Trophoblast cell (in vitro differentiated cells and primary cell): Measurements from ENCODE around the gene FAAP100.

Experiments
- DNase-seq, 2 donors: peaks; one replicate each; pipeline ENCODE4 v3.0.0-alpha.2; 2016
- H2AFZ ChIP-seq: 2 replicates; pipeline ENCODE4 v1.6.1; 2013; ENCODE audit warnings: low read length, moderate library complexity, mild to moderate bottlenecking; ENCODE audit not compliant: insufficient read depth, poor library complexity
- H2AK5ac ChIP-seq: 2 replicates; pipeline ENCODE4 v1.6.1; 2013; ENCODE audit warnings: mild to moderate bottlenecking, low read length
- H2BK120ac ChIP-seq: 2 replicates; pipeline ENCODE4 v1.6.1; 2013; ENCODE audit warnings: low read length, mild to moderate bottlenecking, moderate library complexity; ENCODE audit not compliant: insufficient read depth, poor library complexity
- H2BK12ac ChIP-seq: 2 replicates; pipeline ENCODE4 v1.6.1; 2013; ENCODE audit warnings: mild to moderate bottlenecking, low read length, moderate library complexity
- H2BK5ac ChIP-seq: 2 replicates; pipeline ENCODE4 v1.6.1; 2013; ENCODE audit warnings: low read length, low read depth, moderate library complexity, mild to moderate bottlenecking; ENCODE audit not compliant: poor library complexity
- H3K14ac ChIP-seq: 2 replicates; pipeline ENCODE4 v1.6.1; 2013; ENCODE audit warnings: mild to moderate bottlenecking, low read length
- H3K18ac ChIP-seq: 2 replicates; pipeline ENCODE4 v1.6.1; 2013; ENCODE audit warnings: mild to moderate bottlenecking, low read length
- H3K23ac ChIP-seq: 2 replicates; pipeline ENCODE4 v1.6.1; 2013; ENCODE audit warnings: low read length
- H3K27ac ChIP-seq: 2 replicates; pipeline ENCODE4 v1.5.1; 2013; ENCODE audit warnings: low read depth, mild to moderate bottlenecking, inconsistent platforms, low read length, moderate library complexity
- H3K27me3 ChIP-seq: 2 replicates; pipeline ENCODE4 v1.6.1; 2013; ENCODE audit warnings: inconsistent platforms, mild to moderate bottlenecking, low read length, moderate library complexity; ENCODE audit not compliant: insufficient read depth
- H3K36me3 ChIP-seq, 2 experiments: 1 replicate in 1 of 2; 2 replicates in 1 of 2; pipeline ENCODE4 v1.6.1; 2013; ENCODE audit warnings: low read length in 2 of 2, mild to moderate bottlenecking in 2 of 2, moderate library complexity in 1 of 2; ENCODE audit not compliant: insufficient read depth in 2 of 2, control insufficient read depth in 1 of 2
- H3K4ac ChIP-seq: 2 replicates; pipeline ENCODE4 v1.6.1; 2013; ENCODE audit warnings: low read depth, mild to moderate bottlenecking, low read length, moderate library complexity
- H3K4me1 ChIP-seq, 2 experiments: 1 replicate in 1 of 2; 2 replicates in 1 of 2; pipeline ENCODE4 v1.6.1; 2013; ENCODE audit warnings: low read length in 2 of 2, mild to moderate bottlenecking in 2 of 2, moderate library complexity in 1 of 2; ENCODE audit not compliant: insufficient read depth in 2 of 2, control insufficient read depth in 1 of 2
- H3K4me2 ChIP-seq: 2 replicates; pipeline ENCODE4 v1.6.1; 2013; ENCODE audit warnings: inconsistent platforms, mild to moderate bottlenecking, low read length, moderate library complexity
- H3K4me3 ChIP-seq: 2 replicates; pipeline ENCODE4 v1.5.1; 2013; ENCODE audit warnings: mild to moderate bottlenecking, low read depth, low read length, inconsistent platforms
- H3K79me1 ChIP-seq: one replicate; pipeline ENCODE4 v1.6.1; 2013; ENCODE audit warnings: low read length
- H3K79me2 ChIP-seq: 2 replicates; pipeline ENCODE4 v1.6.1; 2013; ENCODE audit warnings: low read length, mild to moderate bottlenecking; ENCODE audit not compliant: control insufficient read depth, insufficient read depth, poor library complexity
- H3K9ac ChIP-seq: 2 replicates; pipeline ENCODE4 v1.6.1; 2013; ENCODE audit warnings: mild to moderate bottlenecking, low read length
- H3K9me3 ChIP-seq: 2 replicates; pipeline ENCODE4 v1.6.1; 2013; ENCODE audit warnings: low read depth, mild to moderate bottlenecking, control low read depth, inconsistent platforms, low read length; ENCODE audit not compliant: insufficient read depth
- H4K12ac ChIP-seq: 2 replicates; pipeline ENCODE4 v1.6.1; 2013; ENCODE audit warnings: low read depth, mild to moderate bottlenecking, low read length, moderate library complexity
- H4K8ac ChIP-seq: 2 replicates; pipeline ENCODE4 v1.6.1; 2013; ENCODE audit warnings: low read depth, mild to moderate bottlenecking, low read length, moderate library complexity
- H4K91ac ChIP-seq: one replicate; pipeline ENCODE4 v1.6.1; 2013; ENCODE audit warnings: low read depth, mild to moderate bottlenecking, low read length, moderate library complexity
- WGBS: extraction: QIAGEN DNeasy Blood & Tissue Kit; methylation state at CpG from one replicate; pipeline ENCODE4 v1.1.7; 2013; ENCODE audit warnings: missing lambda C conversion rate; ENCODE audit not compliant: insufficient read length, insufficient coverage; ENCODE audit errors: extremely low coverage; 5-methylcytosine and 5-hydroxymethylcytosine counted together

Gene FAAP100

DNA sequence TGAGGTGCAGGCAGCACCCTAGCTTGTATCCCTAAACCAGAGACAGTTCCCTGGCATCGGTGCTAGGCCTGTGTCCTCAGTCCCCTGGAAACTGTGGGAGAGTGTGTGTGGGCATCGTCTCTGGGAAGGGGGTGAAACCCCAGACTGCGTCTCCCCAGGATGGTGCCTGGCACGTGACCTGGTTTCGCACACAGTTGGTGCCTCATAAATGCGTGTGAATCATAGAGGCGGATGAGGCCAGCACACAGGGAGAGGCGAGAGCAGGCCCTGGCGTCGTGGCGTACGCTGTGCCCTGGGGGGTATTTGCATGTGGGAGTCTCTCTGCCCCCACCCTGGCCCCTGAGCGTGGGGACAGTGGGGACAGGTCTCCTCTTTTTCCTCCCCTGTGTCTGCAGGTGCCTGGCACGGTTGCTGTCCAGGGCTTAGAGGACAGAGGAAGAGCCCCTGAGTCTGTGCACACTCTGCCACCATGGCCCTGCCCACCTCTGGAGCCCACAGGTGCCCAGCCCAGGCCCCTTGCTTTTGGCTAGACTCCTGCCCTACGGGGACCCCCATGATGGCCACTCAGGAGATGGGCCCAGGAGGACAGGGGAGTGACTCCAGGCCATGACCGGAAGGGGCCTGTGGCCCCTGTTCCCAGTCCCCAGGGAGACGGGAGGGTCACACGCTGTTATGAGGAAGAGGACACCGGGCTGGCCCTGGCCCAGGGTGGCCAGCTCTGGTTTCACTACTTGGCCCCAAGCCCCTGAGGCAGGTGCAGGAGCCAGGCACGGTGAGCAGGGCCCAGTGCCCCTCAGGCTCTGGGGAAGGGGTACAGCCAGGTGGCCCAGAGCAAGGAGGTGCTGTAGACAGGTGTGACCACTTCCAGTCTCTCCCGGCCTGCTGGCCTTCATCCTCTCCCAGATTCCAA lies 25.2 kb downstream of the FAAP100 start:
- H4K91ac ChIP-seq: no peak overlapping the region
- no peak overlapping the region for H2AK5ac ChIP-seq
- no CpG with 5 or more reads among the region's 21 CpGs for WGBS
- H2AFZ ChIP-seq: no peak overlapping the region
- no peaks in the 10 kb centered on the region for H3K79me2 ChIP-seq
- no peak overlapping the region for H3K4me2 ChIP-seq
- peaks cover 3 to 6% of the 10 kb centered on the region in 2 experiments for H3K4me1 ChIP-seq
- no peaks in the 10 kb centered on the region for H3K36me3 ChIP-seq
- peaks cover 8% of the 10 kb centered on the region for H3K9me3 ChIP-seq
- H3K23ac ChIP-seq: no peak overlapping the region
- peak overlapping the region; percentile 7 for H3K9ac ChIP-seq
- H3K4ac ChIP-seq: no peak overlapping the region
- H3K4me3 ChIP-seq: no peak overlapping the region
- H4K12ac ChIP-seq: no peak overlapping the region
- H2BK5ac ChIP-seq: no peak overlapping the region
- no peak for DNase-seq
- no peaks in the 10 kb centered on the region for H3K79me1 ChIP-seq
- H2BK12ac ChIP-seq: no peak overlapping the region
- H4K8ac ChIP-seq: no peak overlapping the region
- no peak overlapping the region for H3K27ac ChIP-seq
- H3K14ac ChIP-seq: no peak overlapping the region
- H3K27me3 ChIP-seq: no peaks in the 10 kb centered on the region
- no peak overlapping the region for H3K18ac ChIP-seq
- no peak overlapping the region for H2BK120ac ChIP-seq

DNA sequence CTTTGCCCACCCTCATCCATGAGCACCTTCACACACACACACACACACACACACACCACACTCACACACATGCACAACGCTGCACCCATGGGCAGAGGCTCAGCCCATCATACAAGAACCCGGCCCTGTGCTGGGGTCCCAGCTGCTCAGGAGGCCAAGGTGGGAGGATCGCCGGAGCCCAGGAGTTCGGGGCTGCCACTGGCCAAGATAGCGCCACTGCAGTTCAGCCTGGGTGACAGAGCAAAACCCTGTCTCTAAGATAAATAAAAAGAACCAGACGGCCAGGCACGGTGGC lies 27.3 kb downstream of the FAAP100 start:
- H3K4ac ChIP-seq: no peak overlapping the region
- peaks cover 3 to 6% of the 10 kb centered on the region in 2 experiments for H3K4me1 ChIP-seq
- no peaks in the 10 kb centered on the region for H3K9me3 ChIP-seq
- no peak overlapping the region for H4K12ac ChIP-seq
- no peaks in the 10 kb centered on the region for H3K36me3 ChIP-seq
- no peaks in the 10 kb centered on the region for H3K79me2 ChIP-seq
- H3K9ac ChIP-seq: no peak overlapping the region
- no peak overlapping the region for H2AFZ ChIP-seq
- H3K27ac ChIP-seq: no peak overlapping the region
- H4K8ac ChIP-seq: no peak overlapping the region
- no peak for DNase-seq
- no peak overlapping the region for H3K14ac ChIP-seq
- H2BK12ac ChIP-seq: no peak overlapping the region
- peaks cover 1% of the 10 kb centered on the region for H3K79me1 ChIP-seq
- H2BK5ac ChIP-seq: no peak overlapping the region
- no CpG with 5 or more reads among the region's 8 CpGs for WGBS
- H4K91ac ChIP-seq: no peak overlapping the region
- H3K23ac ChIP-seq: no peak overlapping the region
- no peak overlapping the region for H3K18ac ChIP-seq
- H3K27me3 ChIP-seq: no peaks in the 10 kb centered on the region
- no peak overlapping the region for H3K4me3 ChIP-seq
- H2BK120ac ChIP-seq: no peak overlapping the region
- H3K4me2 ChIP-seq: no peak overlapping the region
- H2AK5ac ChIP-seq: no peak overlapping the region

DNA sequence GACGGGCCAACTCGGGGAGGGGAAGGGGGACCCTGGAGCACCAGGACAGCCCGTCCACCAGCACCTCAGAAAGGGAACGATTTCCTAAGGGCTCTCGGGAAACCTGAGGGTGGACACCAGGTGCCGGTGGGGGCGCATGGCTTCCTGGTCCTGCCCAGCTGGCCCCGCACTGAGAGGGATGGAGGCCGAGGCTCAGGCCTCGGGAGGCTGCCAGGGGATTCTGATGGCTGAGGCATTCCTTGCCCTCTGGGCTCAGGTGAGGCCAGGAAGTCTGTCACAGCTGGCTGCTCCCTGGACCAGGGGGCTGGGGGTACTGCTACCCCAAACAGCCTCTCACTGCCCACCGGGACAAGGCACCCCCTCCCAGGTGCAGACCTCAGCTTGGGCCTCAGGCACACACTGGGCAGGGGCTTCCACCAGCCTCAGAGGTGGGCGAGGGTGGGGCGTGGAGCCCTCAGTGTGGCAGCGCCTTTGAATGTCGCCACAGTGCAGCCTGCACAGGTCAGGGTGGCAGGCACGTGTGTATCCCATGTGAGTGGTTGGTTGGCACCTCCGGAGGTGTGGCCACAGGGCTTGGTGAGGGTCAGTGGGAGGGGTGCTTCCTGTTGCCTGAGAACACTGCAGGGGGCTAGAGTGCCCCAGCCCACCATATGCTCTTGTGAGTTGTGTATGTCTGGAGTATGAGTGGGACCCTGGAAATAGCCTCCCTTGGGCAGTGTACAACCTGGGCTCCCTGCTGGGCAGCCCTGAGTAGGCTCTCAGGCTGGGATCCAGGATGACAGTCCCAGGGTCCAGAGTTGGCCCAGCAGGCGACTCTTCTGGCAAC lies 27.9 kb downstream of the FAAP100 start:
- H2BK12ac ChIP-seq: no peak overlapping the region
- no peak overlapping the region for H3K23ac ChIP-seq
- H2AFZ ChIP-seq: no peak overlapping the region
- no peak for DNase-seq
- no peak overlapping the region for H2BK120ac ChIP-seq
- peaks cover 1% of the 10 kb centered on the region for H3K79me1 ChIP-seq
- no peak overlapping the region for H3K14ac ChIP-seq
- H2BK5ac ChIP-seq: no peak overlapping the region
- H4K8ac ChIP-seq: no peak overlapping the region
- no peak overlapping the region for H3K27ac ChIP-seq
- H3K4ac ChIP-seq: no peak overlapping the region
- peak overlapping the region; percentile 21 for H2AK5ac ChIP-seq
- no peak overlapping the region for H4K91ac ChIP-seq
- no peak overlapping the region for H3K4me2 ChIP-seq
- no peaks in the 10 kb centered on the region for H3K79me2 ChIP-seq
- no peak overlapping the region for H4K12ac ChIP-seq
- peaks cover 8 to 11% of the 10 kb centered on the region in 2 experiments for H3K4me1 ChIP-seq
- H3K27me3 ChIP-seq: no peaks in the 10 kb centered on the region
- WGBS: no CpG with 5 or more reads among the region's 18 CpGs
- H3K9ac ChIP-seq: no peak overlapping the region
- H3K4me3 ChIP-seq: no peak overlapping the region
- H3K36me3 ChIP-seq: no peaks in the 10 kb centered on the region
- H3K18ac ChIP-seq: no peak overlapping the region
- no peaks in the 10 kb centered on the region for H3K9me3 ChIP-seq

DNA sequence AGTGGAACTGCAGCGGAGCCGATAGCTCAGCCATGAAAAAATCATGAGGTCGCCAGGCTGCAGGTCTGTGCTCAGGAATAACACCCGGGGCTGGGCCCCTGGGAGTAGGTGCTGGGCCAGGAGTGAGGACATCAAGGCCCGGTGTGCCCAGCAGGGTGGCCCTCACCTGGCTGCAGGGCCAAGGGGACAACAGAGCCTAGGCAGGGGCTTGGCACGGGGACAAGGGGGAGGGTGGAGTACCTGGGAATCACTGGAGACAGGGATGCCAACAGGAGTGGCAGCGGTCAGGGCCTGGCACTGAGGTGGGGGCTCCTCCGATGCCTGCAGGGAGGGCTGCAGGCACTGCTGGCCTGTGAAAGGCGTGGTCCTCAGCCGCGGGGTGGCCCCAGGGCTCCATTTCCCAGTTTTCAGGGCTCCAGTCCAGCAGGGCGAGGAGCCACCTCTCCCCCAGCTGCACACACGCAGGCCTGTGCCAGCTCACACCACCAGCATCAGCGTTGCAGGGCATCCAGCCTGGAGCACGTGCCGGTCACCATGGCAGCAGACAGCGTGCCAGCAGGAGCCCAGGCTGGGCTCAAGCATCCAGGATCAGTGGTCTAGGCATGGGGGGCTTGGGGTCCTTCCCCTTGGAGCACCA lies 28.6 kb downstream of the FAAP100 start:
- Histone ChIP-seq H4K12ac (no peak overlapping the region), H3K27me3 (no peaks in the 10 kb centered on the region), H4K8ac (no peak overlapping the region), H2BK12ac (no peak overlapping the region), H3K4me1 (peaks cover 11 to 18% of the 10 kb centered on the region in 2 experiments), H2AK5ac (no peak overlapping the region), H3K18ac (no peak overlapping the region), H3K4me2 (no peak overlapping the region), H2BK120ac (no peak overlapping the region), H3K23ac (no peak overlapping the region), H3K9me3 (no peaks in the 10 kb centered on the region), H2AFZ (no peak overlapping the region), H3K79me2 (peaks cover 2% of the 10 kb centered on the region), H3K36me3 (no peaks in the 10 kb centered on the region), H3K9ac (no peak overlapping the region), H3K4ac (no peak overlapping the region), H3K27ac (no peak overlapping the region), H2BK5ac (no peak overlapping the region), H3K14ac (no peak overlapping the region), H3K79me1 (peaks cover 4% of the 10 kb centered on the region), H4K91ac (no peak overlapping the region), H3K4me3 (no peak overlapping the region)
- DNase-seq: no peak
- WGBS: no CpG with 5 or more reads among the region's 17 CpGs
